ENCODE results near the gene FAT2. TPM values are rescaled to one million over a fixed set of nuclear protein-coding genes. Genes with fewer than 3 reads are reported as not detected.
A peak's percentile ranks its signal among the peaks of the same experiment; 100 is the strongest.

The FAT2 gene
- total and polyA plus RNA-seq, 2 experiments from 2014 or later: 0.06 to 0.59 TPM

DNA sequence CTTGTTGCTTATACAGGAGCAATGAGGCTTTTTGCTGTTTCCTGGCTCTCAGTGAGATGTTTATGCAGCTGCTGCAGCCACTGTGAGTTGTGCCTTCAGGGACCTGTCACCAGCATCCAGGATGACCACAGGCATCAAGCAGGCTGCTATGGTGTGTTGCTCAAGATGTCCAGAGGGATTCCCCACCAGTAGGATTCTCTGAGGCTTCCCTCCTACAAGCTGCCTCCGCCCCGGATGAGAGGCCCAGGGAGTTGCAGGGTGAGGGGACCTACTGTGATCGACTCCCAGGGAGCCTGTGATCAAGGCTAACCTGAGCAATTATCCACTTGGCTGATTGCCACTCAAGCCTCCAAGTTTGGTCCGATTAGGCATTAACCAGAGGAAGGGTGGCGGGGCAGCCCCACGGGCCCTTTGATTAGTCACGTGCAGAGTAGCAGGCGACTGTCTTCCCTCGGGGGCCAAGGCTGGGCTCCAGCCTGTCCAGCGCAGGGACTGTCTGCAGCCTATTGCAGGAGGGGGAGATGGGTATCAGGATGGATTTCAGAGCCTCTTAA is 1.8 kb upstream of the FAT2 start:
- no peak overlapping the region for H3K27ac ChIP-seq (ENCODE audit: low read depth)
- no peaks in the 10 kb centered on the region for H3F3A ChIP-seq (replicated peaks; ENCODE audit: low read depth)
- no peaks in the 10 kb centered on the region for H3K79me2 ChIP-seq (replicated peaks; ENCODE audit: insufficient read depth)
- H4K20me1 ChIP-seq (replicated peaks; ENCODE audit: insufficient read depth): no peaks in the 10 kb centered on the region
- no peak for TF ChIP-seq CREB1 (CRISPR knock-in tag; IDR thresholded peaks at IDR 0.05; ENCODE audit: low read depth)
- no peak for TF ChIP-seq EZH2phosphoT487 (IDR thresholded peaks at IDR 0.05; ENCODE audit: unreplicated experiment)
- TF ChIP-seq, protein P1, sequence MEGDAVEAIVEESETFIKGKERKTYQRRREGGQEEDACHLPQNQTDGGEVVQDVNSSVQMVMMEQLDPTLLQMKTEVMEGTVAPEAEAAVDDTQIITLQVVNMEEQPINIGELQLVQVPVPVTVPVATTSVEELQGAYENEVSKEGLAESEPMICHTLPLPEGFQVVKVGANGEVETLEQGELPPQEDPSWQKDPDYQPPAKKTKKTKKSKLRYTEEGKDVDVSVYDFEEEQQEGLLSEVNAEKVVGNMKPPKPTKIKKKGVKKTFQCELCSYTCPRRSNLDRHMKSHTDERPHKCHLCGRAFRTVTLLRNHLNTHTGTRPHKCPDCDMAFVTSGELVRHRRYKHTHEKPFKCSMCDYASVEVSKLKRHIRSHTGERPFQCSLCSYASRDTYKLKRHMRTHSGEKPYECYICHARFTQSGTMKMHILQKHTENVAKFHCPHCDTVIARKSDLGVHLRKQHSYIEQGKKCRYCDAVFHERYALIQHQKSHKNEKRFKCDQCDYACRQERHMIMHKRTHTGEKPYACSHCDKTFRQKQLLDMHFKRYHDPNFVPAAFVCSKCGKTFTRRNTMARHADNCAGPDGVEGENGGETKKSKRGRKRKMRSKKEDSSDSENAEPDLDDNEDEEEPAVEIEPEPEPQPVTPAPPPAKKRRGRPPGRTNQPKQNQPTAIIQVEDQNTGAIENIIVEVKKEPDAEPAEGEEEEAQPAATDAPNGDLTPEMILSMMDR (conservative IDR thresholded peaks at IDR 0.05; ENCODE audit: low read depth in 2 of 2): no peak
- no peak for TF ChIP-seq ZNF331 (CRISPR knock-in tag; IDR thresholded peaks at IDR 0.05; ENCODE audit: low read depth)
- TF ChIP-seq ZNF114 (CRISPR knock-in tag; IDR thresholded peaks at IDR 0.05): no peak
- TF ChIP-seq, protein P2, sequence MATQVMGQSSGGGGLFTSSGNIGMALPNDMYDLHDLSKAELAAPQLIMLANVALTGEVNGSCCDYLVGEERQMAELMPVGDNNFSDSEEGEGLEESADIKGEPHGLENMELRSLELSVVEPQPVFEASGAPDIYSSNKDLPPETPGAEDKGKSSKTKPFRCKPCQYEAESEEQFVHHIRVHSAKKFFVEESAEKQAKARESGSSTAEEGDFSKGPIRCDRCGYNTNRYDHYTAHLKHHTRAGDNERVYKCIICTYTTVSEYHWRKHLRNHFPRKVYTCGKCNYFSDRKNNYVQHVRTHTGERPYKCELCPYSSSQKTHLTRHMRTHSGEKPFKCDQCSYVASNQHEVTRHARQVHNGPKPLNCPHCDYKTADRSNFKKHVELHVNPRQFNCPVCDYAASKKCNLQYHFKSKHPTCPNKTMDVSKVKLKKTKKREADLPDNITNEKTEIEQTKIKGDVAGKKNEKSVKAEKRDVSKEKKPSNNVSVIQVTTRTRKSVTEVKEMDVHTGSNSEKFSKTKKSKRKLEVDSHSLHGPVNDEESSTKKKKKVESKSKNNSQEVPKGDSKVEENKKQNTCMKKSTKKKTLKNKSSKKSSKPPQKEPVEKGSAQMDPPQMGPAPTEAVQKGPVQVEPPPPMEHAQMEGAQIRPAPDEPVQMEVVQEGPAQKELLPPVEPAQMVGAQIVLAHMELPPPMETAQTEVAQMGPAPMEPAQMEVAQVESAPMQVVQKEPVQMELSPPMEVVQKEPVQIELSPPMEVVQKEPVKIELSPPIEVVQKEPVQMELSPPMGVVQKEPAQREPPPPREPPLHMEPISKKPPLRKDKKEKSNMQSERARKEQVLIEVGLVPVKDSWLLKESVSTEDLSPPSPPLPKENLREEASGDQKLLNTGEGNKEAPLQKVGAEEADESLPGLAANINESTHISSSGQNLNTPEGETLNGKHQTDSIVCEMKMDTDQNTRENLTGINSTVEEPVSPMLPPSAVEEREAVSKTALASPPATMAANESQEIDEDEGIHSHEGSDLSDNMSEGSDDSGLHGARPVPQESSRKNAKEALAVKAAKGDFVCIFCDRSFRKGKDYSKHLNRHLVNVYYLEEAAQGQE (IDR thresholded peaks at IDR 0.05; ENCODE audit: unreplicated experiment): no peak
- TF ChIP-seq POLR2AphosphoS5 (IDR thresholded peaks at IDR 0.05; ENCODE audit: low read depth): no peak
- TF ChIP-seq JUNB (IDR thresholded peaks at IDR 0.05; ENCODE audit: unreplicated experiment): no peak
- TF ChIP-seq EZH2 (IDR thresholded peaks at IDR 0.05; ENCODE audit: low read depth, unreplicated experiment): no peak
- TF ChIP-seq, protein P3, sequence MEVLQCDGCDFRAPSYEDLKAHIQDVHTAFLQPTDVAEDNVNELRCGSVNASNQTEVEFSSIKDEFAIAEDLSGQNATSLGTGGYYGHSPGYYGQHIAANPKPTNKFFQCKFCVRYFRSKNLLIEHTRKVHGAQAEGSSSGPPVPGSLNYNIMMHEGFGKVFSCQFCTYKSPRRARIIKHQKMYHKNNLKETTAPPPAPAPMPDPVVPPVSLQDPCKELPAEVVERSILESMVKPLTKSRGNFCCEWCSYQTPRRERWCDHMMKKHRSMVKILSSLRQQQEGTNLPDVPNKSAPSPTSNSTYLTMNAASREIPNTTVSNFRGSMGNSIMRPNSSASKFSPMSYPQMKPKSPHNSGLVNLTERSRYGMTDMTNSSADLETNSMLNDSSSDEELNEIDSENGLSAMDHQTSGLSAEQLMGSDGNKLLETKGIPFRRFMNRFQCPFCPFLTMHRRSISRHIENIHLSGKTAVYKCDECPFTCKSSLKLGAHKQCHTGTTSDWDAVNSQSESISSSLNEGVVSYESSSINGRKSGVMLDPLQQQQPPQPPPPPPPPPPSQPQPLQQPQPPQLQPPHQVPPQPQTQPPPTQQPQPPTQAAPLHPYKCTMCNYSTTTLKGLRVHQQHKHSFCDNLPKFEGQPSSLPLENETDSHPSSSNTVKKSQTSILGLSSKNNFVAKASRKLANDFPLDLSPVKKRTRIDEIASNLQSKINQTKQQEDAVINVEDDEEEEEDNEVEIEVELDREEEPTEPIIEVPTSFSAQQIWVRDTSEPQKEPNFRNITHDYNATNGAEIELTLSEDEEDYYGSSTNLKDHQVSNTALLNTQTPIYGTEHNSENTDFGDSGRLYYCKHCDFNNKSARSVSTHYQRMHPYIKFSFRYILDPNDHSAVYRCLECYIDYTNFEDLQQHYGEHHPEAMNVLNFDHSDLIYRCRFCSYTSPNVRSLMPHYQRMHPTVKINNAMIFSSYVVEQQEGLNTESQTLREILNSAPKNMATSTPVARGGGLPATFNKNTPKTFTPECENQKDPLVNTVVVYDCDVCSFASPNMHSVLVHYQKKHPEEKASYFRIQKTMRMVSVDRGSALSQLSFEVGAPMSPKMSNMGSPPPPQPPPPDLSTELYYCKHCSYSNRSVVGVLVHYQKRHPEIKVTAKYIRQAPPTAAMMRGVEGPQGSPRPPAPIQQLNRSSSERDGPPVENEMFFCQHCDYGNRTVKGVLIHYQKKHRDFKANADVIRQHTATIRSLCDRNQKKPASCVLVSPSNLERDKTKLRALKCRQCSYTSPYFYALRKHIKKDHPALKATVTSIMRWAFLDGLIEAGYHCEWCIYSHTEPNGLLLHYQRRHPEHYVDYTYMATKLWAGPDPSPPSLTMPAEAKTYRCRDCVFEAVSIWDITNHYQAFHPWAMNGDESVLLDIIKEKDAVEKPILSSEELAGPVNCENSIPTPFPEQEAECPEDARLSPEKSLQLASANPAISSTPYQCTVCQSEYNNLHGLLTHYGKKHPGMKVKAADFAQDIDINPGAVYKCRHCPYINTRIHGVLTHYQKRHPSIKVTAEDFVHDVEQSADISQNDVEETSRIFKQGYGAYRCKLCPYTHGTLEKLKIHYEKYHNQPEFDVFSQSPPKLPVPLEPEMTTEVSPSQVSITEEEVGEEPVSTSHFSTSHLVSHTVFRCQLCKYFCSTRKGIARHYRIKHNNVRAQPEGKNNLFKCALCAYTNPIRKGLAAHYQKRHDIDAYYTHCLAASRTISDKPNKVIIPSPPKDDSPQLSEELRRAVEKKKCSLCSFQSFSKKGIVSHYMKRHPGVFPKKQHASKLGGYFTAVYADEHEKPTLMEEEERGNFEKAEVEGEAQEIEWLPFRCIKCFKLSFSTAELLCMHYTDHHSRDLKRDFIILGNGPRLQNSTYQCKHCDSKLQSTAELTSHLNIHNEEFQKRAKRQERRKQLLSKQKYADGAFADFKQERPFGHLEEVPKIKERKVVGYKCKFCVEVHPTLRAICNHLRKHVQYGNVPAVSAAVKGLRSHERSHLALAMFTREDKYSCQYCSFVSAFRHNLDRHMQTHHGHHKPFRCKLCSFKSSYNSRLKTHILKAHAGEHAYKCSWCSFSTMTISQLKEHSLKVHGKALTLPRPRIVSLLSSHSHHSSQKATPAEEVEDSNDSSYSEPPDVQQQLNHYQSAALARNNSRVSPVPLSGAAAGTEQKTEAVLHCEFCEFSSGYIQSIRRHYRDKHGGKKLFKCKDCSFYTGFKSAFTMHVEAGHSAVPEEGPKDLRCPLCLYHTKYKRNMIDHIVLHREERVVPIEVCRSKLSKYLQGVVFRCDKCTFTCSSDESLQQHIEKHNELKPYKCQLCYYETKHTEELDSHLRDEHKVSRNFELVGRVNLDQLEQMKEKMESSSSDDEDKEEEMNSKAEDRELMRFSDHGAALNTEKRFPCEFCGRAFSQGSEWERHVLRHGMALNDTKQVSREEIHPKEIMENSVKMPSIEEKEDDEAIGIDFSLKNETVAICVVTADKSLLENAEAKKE (CRISPR knock-in tag; IDR thresholded peaks at IDR 0.05): no peak
- Mint-ChIP-seq H3K27ac (no peak overlapping the region), H3K27me3 (ENCODE audit: insufficient read depth, low read depth, poor library complexity) (peaks cover 12% of the 10 kb centered on the region), H3K9me3 (no peaks in the 10 kb centered on the region), H3K36me3 (ENCODE audit: low read depth) (no peaks in the 10 kb centered on the region), H3K4me3 (no peak overlapping the region), H3K4me1 (peaks cover 57% of the 10 kb centered on the region)
- 0 out of 2 replicates have a peak overlapping the region, but pooled peaks have one; percentile 32 for H2AFZ ChIP-seq
- no peak overlapping the region for H3K4me3 ChIP-seq
- H3K4me1 ChIP-seq (ENCODE audit: insufficient read depth): peaks cover 21% of the 10 kb centered on the region
- DNase-seq (ENCODE audit: low spot score) (no peak), ATAC-seq (no peak)
- no peaks in the 10 kb centered on the region for H3K27me3 ChIP-seq (ENCODE audit: insufficient read depth)
- H3K36me3 ChIP-seq (ENCODE audit: insufficient read depth): no peaks in the 10 kb centered on the region
- no peaks in the 10 kb centered on the region for H3K9me2 ChIP-seq (ENCODE audit: insufficient read depth)
- H3K4me2 ChIP-seq: no peak overlapping the region
